DND-41 (cell line): ENCODE measurements around the gene NCOA5.

Experiments used
- EZH2 ChIP-seq: IDR thresholded peaks from 3 replicates; pipeline ENCODE4 v1.6.1; 2012; ENCODE audit warnings: borderline replicate concordance, low read depth, mild to moderate bottlenecking, moderate library complexity, low read length, inconsistent platforms; ENCODE audit not compliant: severe bottlenecking
- TF ChIP-seq, protein P1 (sequence below): IDR thresholded peaks from 2 replicates; pipeline ENCODE4 v1.5.1; 2012; ENCODE audit warnings: borderline replicate concordance, low read length, moderate library complexity, mild to moderate bottlenecking; ENCODE audit not compliant: poor library complexity, severe bottlenecking; ENCODE audit errors: extremely low read depth

DNA sequence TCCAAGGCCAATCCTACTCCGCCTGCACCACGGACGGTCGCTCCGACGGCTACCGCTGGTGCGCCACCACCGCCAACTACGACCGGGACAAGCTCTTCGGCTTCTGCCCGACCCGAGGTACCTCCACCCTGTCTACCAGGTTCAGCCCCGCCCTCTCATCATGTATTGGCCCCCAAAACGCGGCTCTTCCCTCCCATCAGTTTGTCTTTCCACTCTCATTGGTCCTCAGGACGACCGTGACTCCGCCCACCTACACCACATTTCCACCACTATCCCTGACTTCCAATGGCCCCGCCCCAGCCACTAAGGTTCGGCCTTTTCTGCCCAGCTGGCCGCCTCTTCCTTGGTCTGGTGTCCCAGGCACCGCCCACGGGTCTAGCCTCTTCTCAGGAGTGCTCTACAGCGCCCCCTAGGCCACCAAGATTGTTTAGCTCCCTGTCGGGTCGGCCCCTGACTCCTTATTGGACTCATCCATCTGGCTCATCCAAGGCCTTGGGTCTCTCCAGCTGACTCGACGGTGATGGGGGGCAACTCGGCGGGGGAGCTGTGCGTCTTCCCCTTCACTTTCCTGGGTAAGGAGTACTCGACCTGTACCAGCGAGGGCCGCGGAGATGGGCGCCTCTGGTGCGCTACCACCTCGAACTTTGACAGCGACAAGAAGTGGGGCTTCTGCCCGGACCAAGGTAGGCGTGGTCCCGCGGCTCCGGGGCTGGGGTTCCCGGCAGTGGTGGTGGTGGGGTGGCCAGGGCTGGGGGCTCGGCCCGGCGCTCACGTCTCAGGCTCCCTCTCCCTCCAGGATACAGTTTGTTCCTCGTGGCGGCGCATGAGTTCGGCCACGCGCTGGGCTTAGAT is 77.9 kb downstream of the NCOA5 start:
- TF ChIP-seq, protein P1, sequence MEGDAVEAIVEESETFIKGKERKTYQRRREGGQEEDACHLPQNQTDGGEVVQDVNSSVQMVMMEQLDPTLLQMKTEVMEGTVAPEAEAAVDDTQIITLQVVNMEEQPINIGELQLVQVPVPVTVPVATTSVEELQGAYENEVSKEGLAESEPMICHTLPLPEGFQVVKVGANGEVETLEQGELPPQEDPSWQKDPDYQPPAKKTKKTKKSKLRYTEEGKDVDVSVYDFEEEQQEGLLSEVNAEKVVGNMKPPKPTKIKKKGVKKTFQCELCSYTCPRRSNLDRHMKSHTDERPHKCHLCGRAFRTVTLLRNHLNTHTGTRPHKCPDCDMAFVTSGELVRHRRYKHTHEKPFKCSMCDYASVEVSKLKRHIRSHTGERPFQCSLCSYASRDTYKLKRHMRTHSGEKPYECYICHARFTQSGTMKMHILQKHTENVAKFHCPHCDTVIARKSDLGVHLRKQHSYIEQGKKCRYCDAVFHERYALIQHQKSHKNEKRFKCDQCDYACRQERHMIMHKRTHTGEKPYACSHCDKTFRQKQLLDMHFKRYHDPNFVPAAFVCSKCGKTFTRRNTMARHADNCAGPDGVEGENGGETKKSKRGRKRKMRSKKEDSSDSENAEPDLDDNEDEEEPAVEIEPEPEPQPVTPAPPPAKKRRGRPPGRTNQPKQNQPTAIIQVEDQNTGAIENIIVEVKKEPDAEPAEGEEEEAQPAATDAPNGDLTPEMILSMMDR, result peak; percentile 64
- TF ChIP-seq EZH2, result no peak
